OCI-LY3 (cell line): ENCODE data around the gene TMEM54.

Experiments
- H2AFZ ChIP-seq: fragments of 200-600, 300-600 bp; shearing (Covaris generic); 2 replicates; pipeline ENCODE4 v1.6.0; 2014; ENCODE audit warnings: antibody characterized with exemption, low read depth, low read length
- H3K27ac ChIP-seq: fragments of 200-600, 300-600 bp; sonication (generic); 2 replicates; pipeline ENCODE4 v1.5.1; 2014; ENCODE audit warnings: mild to moderate bottlenecking, low read length, moderate library complexity, mixed read lengths
- H3K27me3 ChIP-seq: fragments of 200-600, 300-600 bp; sonication (generic); 2 replicates; pipeline ENCODE4 v1.6.1; 2014; ENCODE audit warnings: low read depth, low read length, mixed read lengths
- H3K36me3 ChIP-seq: fragments of 200-600, 300-600 bp; sonication (generic); replicated peaks from 2 replicates; pipeline ENCODE3; 2014; ENCODE audit warnings: low read depth, low read length, mixed read lengths
- H3K4me1 ChIP-seq: fragments of 300-600, 200-600 bp; sonication (generic); 2 replicates; pipeline ENCODE4 v1.6.1; 2014; ENCODE audit warnings: low read length, mixed read lengths
- H3K4me2 ChIP-seq: fragments of 200-600, 300-600 bp; sonication (generic); 2 replicates; pipeline ENCODE4 v1.6.1; 2014; ENCODE audit warnings: low read length, mixed read lengths
- H3K4me3 ChIP-seq: fragments of 300-600, 200-600 bp; sonication (generic); 2 replicates; pipeline ENCODE4 v1.5.1; 2014; ENCODE audit warnings: antibody characterized with exemption, mild to moderate bottlenecking, low read length, moderate library complexity
- H3K79me2 ChIP-seq: fragments of 300-600, 200-600 bp; shearing (Covaris generic); 2 replicates; pipeline ENCODE4 v1.6.1; 2014; ENCODE audit warnings: mild to moderate bottlenecking, low read length, mixed read lengths
- H3K9ac ChIP-seq: fragments of 300-600, 200-600 bp; shearing (Covaris generic); 2 replicates; pipeline ENCODE4 v1.6.0; 2014; ENCODE audit warnings: mild to moderate bottlenecking, low read length, moderate library complexity
- H3K9me3 ChIP-seq: fragments of 200-600, 300-600 bp; shearing (Covaris generic); 2 replicates; pipeline ENCODE4 v1.6.1; 2014; ENCODE audit warnings: low read length, mixed read lengths; ENCODE audit not compliant: insufficient read depth
- H4K20me1 ChIP-seq: fragments of 200-600, 300-600 bp; sonication (generic); 2 replicates; pipeline ENCODE4 v1.6.1; 2016; ENCODE audit warnings: low read length, mixed read lengths; ENCODE audit not compliant: insufficient read depth
- EZH2phosphoT487 ChIP-seq: fragments of 200-600 bp; shearing (Covaris generic); IDR thresholded peaks from 2 replicates; pipeline ENCODE4 v1.6.1; 2018; ENCODE audit warnings: antibody characterized with exemption, mixed run types, low read depth
- TF ChIP-seq, protein P1 (sequence below): fragments of 200-600, 300-600 bp; sonication (generic); IDR thresholded peaks from 2 replicates; pipeline ENCODE4 v1.5.1; 2014; ENCODE audit warnings: antibody characterized with exemption, low read length, low read depth

The TMEM54 gene

DNA sequence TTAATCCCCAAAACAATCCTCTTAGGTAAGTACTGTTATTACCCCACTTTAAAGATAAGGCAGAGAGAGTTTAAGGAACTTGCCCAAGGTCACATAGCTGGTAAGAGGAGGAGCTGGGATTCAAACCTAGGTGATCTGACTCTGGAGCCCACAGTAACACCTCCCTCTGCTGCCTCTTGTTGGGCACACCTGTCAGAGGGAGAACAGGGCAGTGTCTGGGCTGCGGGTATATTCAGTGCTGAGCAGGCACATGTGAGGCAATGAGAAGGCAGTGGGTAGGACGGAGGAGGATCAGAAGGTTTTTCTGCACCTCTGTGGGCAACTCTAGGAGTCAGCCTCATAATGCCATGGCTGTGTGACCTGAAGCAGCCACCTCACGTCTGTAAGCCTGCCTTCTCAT is 13.1 kb downstream of the TMEM54 start:
- H3K9me3 ChIP-seq = no peaks in the 10 kb centered on the region
- H3K27me3 ChIP-seq = no peaks in the 10 kb centered on the region
- H2AFZ ChIP-seq = no peak overlapping the region
- no peaks in the 10 kb centered on the region for H4K20me1 ChIP-seq
- TF ChIP-seq EZH2phosphoT487 = no peak
- TF ChIP-seq, protein P1, sequence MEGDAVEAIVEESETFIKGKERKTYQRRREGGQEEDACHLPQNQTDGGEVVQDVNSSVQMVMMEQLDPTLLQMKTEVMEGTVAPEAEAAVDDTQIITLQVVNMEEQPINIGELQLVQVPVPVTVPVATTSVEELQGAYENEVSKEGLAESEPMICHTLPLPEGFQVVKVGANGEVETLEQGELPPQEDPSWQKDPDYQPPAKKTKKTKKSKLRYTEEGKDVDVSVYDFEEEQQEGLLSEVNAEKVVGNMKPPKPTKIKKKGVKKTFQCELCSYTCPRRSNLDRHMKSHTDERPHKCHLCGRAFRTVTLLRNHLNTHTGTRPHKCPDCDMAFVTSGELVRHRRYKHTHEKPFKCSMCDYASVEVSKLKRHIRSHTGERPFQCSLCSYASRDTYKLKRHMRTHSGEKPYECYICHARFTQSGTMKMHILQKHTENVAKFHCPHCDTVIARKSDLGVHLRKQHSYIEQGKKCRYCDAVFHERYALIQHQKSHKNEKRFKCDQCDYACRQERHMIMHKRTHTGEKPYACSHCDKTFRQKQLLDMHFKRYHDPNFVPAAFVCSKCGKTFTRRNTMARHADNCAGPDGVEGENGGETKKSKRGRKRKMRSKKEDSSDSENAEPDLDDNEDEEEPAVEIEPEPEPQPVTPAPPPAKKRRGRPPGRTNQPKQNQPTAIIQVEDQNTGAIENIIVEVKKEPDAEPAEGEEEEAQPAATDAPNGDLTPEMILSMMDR = no peak
- H3K9ac ChIP-seq = no peak overlapping the region
- H3K27ac ChIP-seq = no peak overlapping the region
- no peaks in the 10 kb centered on the region for H3K4me1 ChIP-seq
- no peak overlapping the region for H3K4me2 ChIP-seq
- no peaks in the 10 kb centered on the region for H3K79me2 ChIP-seq
- H3K36me3 ChIP-seq = no peaks in the 10 kb centered on the region
- H3K4me3 ChIP-seq = no peak overlapping the region

DNA sequence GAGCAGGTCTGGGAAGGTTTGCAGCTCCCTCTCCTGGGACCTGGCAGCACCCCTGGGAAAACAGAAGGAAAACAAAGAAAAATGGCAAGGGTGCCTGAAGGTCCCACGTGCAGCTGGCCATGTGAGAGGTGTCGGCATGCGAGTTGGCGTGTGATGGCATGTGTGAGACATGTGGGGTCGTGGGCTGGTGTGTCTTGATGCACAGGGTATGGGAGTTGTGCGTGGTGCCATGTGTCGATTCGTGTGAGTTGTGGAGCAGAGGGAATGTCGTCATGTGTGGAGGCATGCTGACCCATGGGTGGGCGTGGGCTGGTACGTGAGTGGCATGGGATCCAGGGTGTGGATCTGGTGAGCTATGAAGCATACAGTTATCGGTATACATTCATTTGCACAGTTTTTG is 13.6 kb downstream of the TMEM54 start:
- no peak overlapping the region for H3K4me3 ChIP-seq
- no peak overlapping the region for H3K4me2 ChIP-seq
- no peak overlapping the region for H3K9ac ChIP-seq
- H3K4me1 ChIP-seq = no peaks in the 10 kb centered on the region
- no peaks in the 10 kb centered on the region for H3K36me3 ChIP-seq
- H3K79me2 ChIP-seq = no peaks in the 10 kb centered on the region
- H2AFZ ChIP-seq = no peak overlapping the region
- H3K9me3 ChIP-seq = no peaks in the 10 kb centered on the region
- no peak overlapping the region for H3K27ac ChIP-seq
- no peaks in the 10 kb centered on the region for H4K20me1 ChIP-seq
- no peak for TF ChIP-seq EZH2phosphoT487
- TF ChIP-seq, protein P1 = no peak
- H3K27me3 ChIP-seq = no peaks in the 10 kb centered on the region

DNA sequence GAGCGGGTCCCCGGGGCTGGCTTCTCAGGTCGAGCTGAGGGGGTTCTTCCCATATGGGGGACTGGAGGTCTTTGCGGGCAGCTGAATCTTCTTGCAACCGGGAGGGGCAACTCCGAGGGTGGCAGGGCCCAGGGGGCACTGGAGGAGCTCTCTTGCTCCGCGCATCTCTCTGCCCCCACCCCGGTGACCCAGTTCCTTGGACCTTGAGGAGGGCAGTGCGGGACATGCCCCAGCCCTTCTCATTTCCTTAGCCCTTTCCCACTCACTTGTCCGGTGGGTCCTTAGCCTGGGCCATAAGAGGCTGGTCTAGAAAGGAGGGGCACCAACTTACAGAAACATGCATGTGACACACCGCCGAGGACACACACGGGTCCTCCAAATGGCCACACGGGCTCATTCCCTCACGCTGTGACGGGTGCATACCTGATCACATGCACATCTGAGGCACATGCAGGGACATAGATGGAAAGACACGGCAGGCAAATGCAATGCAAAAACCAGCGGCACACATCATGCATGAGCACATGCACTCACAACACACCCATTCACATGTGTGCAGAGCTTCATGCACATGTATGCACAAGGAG is 14.3 kb downstream of the TMEM54 start:
- Histone ChIP-seq H3K4me3 (no peak overlapping the region), H3K9me3 (no peaks in the 10 kb centered on the region), H4K20me1 (no peaks in the 10 kb centered on the region), H3K79me2 (no peaks in the 10 kb centered on the region), H3K36me3 (no peaks in the 10 kb centered on the region), H3K27me3 (no peaks in the 10 kb centered on the region), H3K4me1 (no peaks in the 10 kb centered on the region), H3K27ac (no peak overlapping the region), H2AFZ (no peak overlapping the region), H3K4me2 (no peak overlapping the region), H3K9ac (no peak overlapping the region)
- TF ChIP-seq, protein P1 = no peak
- TF ChIP-seq EZH2phosphoT487 = no peak

DNA sequence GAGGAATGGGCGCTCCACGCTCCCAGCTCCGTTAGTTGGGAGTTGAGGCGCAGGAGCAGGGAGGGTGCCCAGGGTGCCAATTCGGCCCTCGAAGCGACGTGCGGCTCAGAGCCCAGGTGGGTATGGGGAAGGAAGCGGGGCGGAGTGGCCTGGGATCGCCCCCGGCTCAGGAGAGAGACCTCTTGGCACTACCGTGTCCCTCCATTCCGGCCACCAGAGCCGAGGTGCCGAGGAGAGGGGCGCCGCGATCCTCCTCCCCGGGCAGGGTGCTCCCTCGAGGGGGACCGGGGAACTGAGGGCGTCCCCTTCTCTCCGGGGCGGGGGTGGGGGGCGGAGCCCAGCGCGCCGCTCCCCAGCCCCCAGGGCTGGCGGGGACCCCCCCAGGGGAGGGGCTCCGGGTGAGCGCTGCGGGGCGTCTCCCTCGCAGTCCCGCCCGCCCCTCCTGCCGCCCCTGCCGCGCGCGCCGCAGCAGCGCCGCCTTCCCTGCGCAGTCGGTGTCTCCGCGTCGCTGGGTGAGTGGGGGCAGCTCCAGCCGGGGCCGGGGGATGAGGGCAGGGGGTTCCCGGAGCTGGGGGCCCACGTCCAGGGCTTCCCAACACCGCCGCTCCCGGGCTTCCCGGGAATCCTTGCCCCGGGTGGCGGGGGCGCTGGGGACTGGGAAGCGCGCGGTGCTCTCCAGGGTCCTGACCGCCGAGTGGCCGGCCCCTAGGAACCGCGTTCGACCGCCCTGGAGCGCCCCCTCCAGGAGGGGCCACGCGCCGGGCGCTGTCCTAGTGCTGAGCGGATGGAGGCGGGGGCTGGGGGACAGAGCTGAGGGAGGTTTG is 15.0 kb downstream of the TMEM54 start, which contains the start of gene HPCA:
Gene HPCA (plus strand): TSS at position 488 of the 824 bp plus-strand sequence. CDS start 2,408 bp downstream, outside the sequence.
- Histone ChIP-seq H3K4me1 (no peaks in the 10 kb centered on the region), H3K79me2 (no peaks in the 10 kb centered on the region), H2AFZ (no peak within 1 kb of the TSS), H4K20me1 (no peaks in the 10 kb centered on the region), H3K4me2 (no peak within 1 kb of the TSS), H3K27me3 (no peaks in the 10 kb centered on the region), H3K36me3 (no peaks in the 10 kb centered on the region), H3K4me3 (no peak within 1 kb of the TSS), H3K9me3 (no peaks in the 10 kb centered on the region), H3K9ac (no peak within 1 kb of the TSS), H3K27ac (no peak within 1 kb of the TSS)
- no peak for TF ChIP-seq EZH2phosphoT487
- TF ChIP-seq, protein P1 = no peak
